HEK293 (cell line): ENCODE data around the gene TTC39A.

ENCODE experiments used
- CTCF ChIA-PET: fragments of 350-600 bp; formaldehyde crosslinking; extraction: SDS; loops from one replicate; lab custom pipeline; 2021; ENCODE audit warnings: antibody characterized with exemption; lab: Yijun Ruan, JAX
- POLR2A ChIA-PET: fragments of 300-600 bp; formaldehyde crosslinking; extraction: SDS; loops from one replicate; lab custom pipeline; 2020; ENCODE audit warnings: antibody characterized with exemption, inconsistent platforms; lab: Yijun Ruan, JAX
- H3K27ac ChIP-seq: fragments of 200-500 bp; sonication (Bioruptor generic); 2 replicates; pipeline ENCODE4 v1.5.1; 2014; ENCODE audit warnings: low read depth, low read length, control low read depth, inconsistent platforms; ENCODE audit errors: extremely low read depth
- H3K36me3 ChIP-seq, 2 experiments: fragments of 200-500 bp in 1 of 2; sonication (Bioruptor generic) in 1 of 2; 1 replicate in 1 of 2; 2 replicates in 1 of 2; pipeline ENCODE4 v1.5.1; 2014 to 2017; ENCODE audit warnings: inconsistent platforms in 2 of 2, low read length in 2 of 2; ENCODE audit not compliant: control insufficient read depth in 2 of 2, insufficient read depth in 1 of 2
- H3K4me1 ChIP-seq: fragments of 200-500 bp; sonication (Bioruptor generic); 2 replicates; pipeline ENCODE4 v1.5.1; 2014; ENCODE audit warnings: mild to moderate bottlenecking, low read length, inconsistent platforms; ENCODE audit not compliant: control insufficient read depth, insufficient read depth
- H3K4me3 ChIP-seq: 2 replicates; pipeline ENCODE4 v1.5.1; 2011; ENCODE audit warnings: low read depth, mild to moderate bottlenecking, control low read depth, low read length, moderate library complexity
- H3K9me3 ChIP-seq: fragments of 200-500 bp; sonication (Bioruptor generic); 2 replicates; pipeline ENCODE4 v1.5.1; 2014; ENCODE audit warnings: low read depth, low read length, inconsistent platforms; ENCODE audit not compliant: control insufficient read depth, insufficient read depth
- BCL11A ChIP-seq: fragments of 450-650 bp; formaldehyde crosslinking; IDR thresholded peaks from 2 replicates; pipeline ENCODE4 v1.5.1; 2016; ENCODE audit warnings: low read depth, missing biosample characterization, missing genetic modification characterization
- KLF10 ChIP-seq: fragments of 450-650 bp; IDR thresholded peaks from 2 replicates; pipeline ENCODE4 v1.5.1; 2018; ENCODE audit warnings: missing biosample characterization, mild to moderate bottlenecking, missing genetic modification characterization
- OSR2 ChIP-seq: fragments of 450-650 bp; formaldehyde crosslinking; IDR thresholded peaks from 2 replicates; pipeline ENCODE4 v1.5.1; 2016; ENCODE audit warnings: missing biosample characterization, missing genetic modification characterization
- SP7 ChIP-seq: fragments of 450-650 bp; formaldehyde crosslinking; IDR thresholded peaks from 2 replicates; pipeline ENCODE4 v1.5.1; 2016; ENCODE audit warnings: missing biosample characterization, missing genetic modification characterization
- ZBTB48 ChIP-seq: fragments of 450-650 bp; formaldehyde crosslinking; IDR thresholded peaks from 2 replicates; pipeline ENCODE4 v1.5.1; 2016; ENCODE audit warnings: missing biosample characterization, missing genetic modification characterization
- ZEB2 ChIP-seq: fragments of 450-650 bp; formaldehyde crosslinking; IDR thresholded peaks from 2 replicates; pipeline ENCODE4 v1.5.1; 2016; ENCODE audit warnings: missing biosample characterization, missing genetic modification characterization
- ZNF10 ChIP-seq: fragments of 450-650 bp; formaldehyde crosslinking; IDR thresholded peaks from 2 replicates; pipeline ENCODE4 v1.5.1; 2017; ENCODE audit warnings: missing biosample characterization, missing genetic modification characterization
- ZNF121 ChIP-seq: fragments of 450-650 bp; formaldehyde crosslinking; IDR thresholded peaks from 2 replicates; pipeline ENCODE4 v1.5.1; 2016; ENCODE audit warnings: missing biosample characterization, missing genetic modification characterization
- ZNF175 ChIP-seq: fragments of 450-650 bp; formaldehyde crosslinking; IDR thresholded peaks from 2 replicates; pipeline ENCODE4 v1.5.1; 2016; ENCODE audit warnings: missing biosample characterization, missing genetic modification characterization
- ZNF366 ChIP-seq: fragments of 450-650 bp; formaldehyde crosslinking; conservative IDR thresholded peaks from 2 replicates; pipeline ENCODE4 v1.5.1; 2016; ENCODE audit warnings: missing biosample characterization, missing genetic modification characterization
- ZNF513 ChIP-seq: fragments of 450-650 bp; IDR thresholded peaks from 2 replicates; pipeline ENCODE4 v1.5.1; 2018; ENCODE audit warnings: missing biosample characterization, missing genetic modification characterization
- ZNF518A ChIP-seq: fragments of 450-650 bp; formaldehyde crosslinking; conservative IDR thresholded peaks from 2 replicates; pipeline ENCODE4 v1.5.1; 2016; ENCODE audit warnings: low read depth, missing biosample characterization, missing genetic modification characterization
- ZNF629 ChIP-seq: fragments of 450-650 bp; formaldehyde crosslinking; IDR thresholded peaks from 2 replicates; pipeline ENCODE4 v1.5.1; 2017; ENCODE audit warnings: missing biosample characterization, missing genetic modification characterization
- ZNF830 ChIP-seq: fragments of 450-650 bp; IDR thresholded peaks from 2 replicates; pipeline ENCODE4 v1.5.0; 2018; ENCODE audit warnings: missing biosample characterization, missing genetic modification characterization, low read depth, mild to moderate bottlenecking, moderate library complexity
- ZXDB ChIP-seq: fragments of 450-650 bp; formaldehyde crosslinking; IDR thresholded peaks from 2 replicates; pipeline ENCODE4 v1.5.1; 2016; ENCODE audit warnings: missing biosample characterization, missing genetic modification characterization
- TF ChIP-seq, protein P1 (sequence below): fragments of 450-650 bp; formaldehyde crosslinking; IDR thresholded peaks from 2 replicates; pipeline ENCODE4 v1.5.1; 2017; ENCODE audit warnings: missing biosample characterization, missing genetic modification characterization

The TTC39A gene

GRCh38 chr1:51265618-51266017 lies 64.7 kb downstream of the TTC39A start:
- TF ChIP-seq ZNF121 (tag by site-specific recombination) (0 out of 2 replicates have a peak, but pooled peaks have one; percentile 14), ZNF518A (tag by site-specific recombination) (no peak)
- Histone ChIP-seq H3K9me3 (no peaks in the 10 kb centered on the region), H3K4me3 (no peak overlapping the region), H3K36me3 (peaks cover 3 to 9% of the 10 kb centered on the region in 2 experiments; a peak in 2 of 3 replicates), H3K27ac (no peak overlapping the region), H3K4me1 (peaks cover 14% of the 10 kb centered on the region)
- ChIA-PET CTCF (interaction anchor here (1.2 kb wide), 1 partner anchor 8 kb away, joined by 3 read pairs; no protein-coding TSS in a partner anchor), POLR2A (interaction anchor here (0.8 kb wide), 1 partner anchor 24 kb away, joined by 7 read pairs; no protein-coding TSS in a partner anchor)

DNA sequence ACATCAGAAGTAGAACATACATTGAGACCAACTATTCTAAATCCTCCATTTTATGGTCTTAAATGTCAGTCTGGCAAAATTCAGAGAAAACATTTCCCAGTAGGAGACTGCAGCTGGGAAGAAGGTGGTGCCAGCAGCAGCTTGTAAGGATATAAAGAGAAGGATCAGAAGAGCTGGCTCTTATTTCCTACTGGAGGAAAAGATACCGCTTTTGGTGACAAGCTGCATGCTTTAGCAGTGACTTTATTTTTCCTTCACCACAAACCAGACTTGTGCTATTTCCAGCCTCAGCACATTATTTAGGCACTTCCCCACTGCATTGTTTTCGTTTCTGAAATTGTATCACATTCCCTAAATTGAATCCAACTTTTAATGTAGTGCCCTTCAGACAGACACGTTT lies 65.9 kb downstream of the TTC39A start:
- ChIA-PET POLR2A (interaction anchor here (1.1 kb wide), 1 partner anchor 29 kb away, joined by 3 read pairs; the partner anchor contains the start of gene RNF11), CTCF (interaction anchor here (0.7 kb wide), 1 partner anchor 371 kb away, joined by 4 read pairs; no protein-coding TSS in a partner anchor)
- H3K9me3 ChIP-seq: no peaks in the 10 kb centered on the region
- no peak overlapping the region for H3K27ac ChIP-seq
- H3K36me3 ChIP-seq: no peaks in the 10 kb centered on the region
- peaks cover 14% of the 10 kb centered on the region for H3K4me1 ChIP-seq
- no peak overlapping the region for H3K4me3 ChIP-seq
- TF ChIP-seq ZNF513 (no peak), BCL11A (no peak), ZNF175 (tag by site-specific recombination) (no peak), SP7 (tag by site-specific recombination) (0 out of 2 replicates have a peak, but pooled peaks have one; percentile 17), ZNF10 (tag by site-specific recombination) (peak; percentile 69), ZBTB48 (tag by site-specific recombination) (peak; percentile 98), OSR2 (no peak), ZNF830 (no peak), ZNF366 (tag by site-specific recombination) (0 out of 2 replicates have a peak, but pooled peaks have one; percentile 18), ZXDB (tag by site-specific recombination) (peak; percentile 56), ZEB2 (tag by site-specific recombination) (peak; percentile 40; the same call in 1 of the 2 replicates), ZNF629 (tag by site-specific recombination) (peak; percentile 54; the same call in 1 of the 2 replicates), KLF10 (tag by site-specific recombination) (0 out of 2 replicates have a peak, but pooled peaks have one; percentile 31)
- TF ChIP-seq, protein P1, sequence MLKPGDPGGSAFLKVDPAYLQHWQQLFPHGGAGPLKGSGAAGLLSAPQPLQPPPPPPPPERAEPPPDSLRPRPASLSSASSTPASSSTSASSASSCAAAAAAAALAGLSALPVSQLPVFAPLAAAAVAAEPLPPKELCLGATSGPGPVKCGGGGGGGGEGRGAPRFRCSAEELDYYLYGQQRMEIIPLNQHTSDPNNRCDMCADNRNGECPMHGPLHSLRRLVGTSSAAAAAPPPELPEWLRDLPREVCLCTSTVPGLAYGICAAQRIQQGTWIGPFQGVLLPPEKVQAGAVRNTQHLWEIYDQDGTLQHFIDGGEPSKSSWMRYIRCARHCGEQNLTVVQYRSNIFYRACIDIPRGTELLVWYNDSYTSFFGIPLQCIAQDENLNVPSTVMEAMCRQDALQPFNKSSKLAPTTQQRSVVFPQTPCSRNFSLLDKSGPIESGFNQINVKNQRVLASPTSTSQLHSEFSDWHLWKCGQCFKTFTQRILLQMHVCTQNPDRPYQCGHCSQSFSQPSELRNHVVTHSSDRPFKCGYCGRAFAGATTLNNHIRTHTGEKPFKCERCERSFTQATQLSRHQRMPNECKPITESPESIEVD (tag by site-specific recombination): peak; percentile 36; the same call in 1 of the 2 replicates
- TF ChIP-seq, all 188 proteins: peak for 9
